Mesenchymal stem cell (in vitro differentiated cells and primary cell): Measurements from ENCODE around the gene SYTL2.

ENCODE experiments used
- DNase-seq: peaks from one replicate; pipeline ENCODE4 v3.0.0-alpha.2; 2013
- H2AFZ ChIP-seq: one replicate; pipeline ENCODE4 v1.6.1; 2013; ENCODE audit warnings: low read depth, mild to moderate bottlenecking, control low read depth, inconsistent platforms, low read length, moderate library complexity
- H2AK5ac ChIP-seq: 2 replicates; pipeline ENCODE4 v1.6.1; 2013; ENCODE audit warnings: low read length, moderate library complexity, mild to moderate bottlenecking, inconsistent platforms; ENCODE audit not compliant: severe bottlenecking
- H2BK120ac ChIP-seq: one replicate; pipeline ENCODE4 v1.6.1; 2013; ENCODE audit warnings: low read depth, mild to moderate bottlenecking, inconsistent platforms, low read length, moderate library complexity
- H2BK12ac ChIP-seq, 2 experiments: one replicate each; pipeline ENCODE4 v1.6.1; 2013; ENCODE audit warnings: inconsistent platforms in 2 of 2, low read length in 2 of 2, mild to moderate bottlenecking in 2 of 2, moderate library complexity in 2 of 2, control low read depth in 1 of 2
- H2BK15ac ChIP-seq: one replicate; pipeline ENCODE4 v1.6.1; 2013; ENCODE audit warnings: mild to moderate bottlenecking, low read depth, inconsistent platforms; ENCODE audit not compliant: poor library complexity, severe bottlenecking
- H2BK5ac ChIP-seq: 2 replicates; pipeline ENCODE4 v1.6.1; 2013; ENCODE audit warnings: low read depth, mild to moderate bottlenecking, low read length, control low read depth, inconsistent platforms; ENCODE audit not compliant: poor library complexity, severe bottlenecking
- H3K14ac ChIP-seq, 2 experiments: one replicate each; pipeline ENCODE4 v1.6.1; 2013; ENCODE audit warnings: inconsistent platforms in 2 of 2, low read length in 2 of 2, control low read depth in 1 of 2, mild to moderate bottlenecking in 1 of 2, moderate library complexity in 1 of 2
- H3K18ac ChIP-seq, 2 experiments: one replicate each; pipeline ENCODE4 v1.6.1; 2013; ENCODE audit warnings: inconsistent platforms in 2 of 2, low read length in 2 of 2, control low read depth in 1 of 2, low read depth in 1 of 2, mild to moderate bottlenecking in 1 of 2
- H3K23ac ChIP-seq, 2 experiments: one replicate each; pipeline ENCODE4 v1.6.1; 2013; ENCODE audit warnings: inconsistent platforms in 2 of 2, low read length in 2 of 2, mild to moderate bottlenecking in 2 of 2, moderate library complexity in 2 of 2, control low read depth in 1 of 2
- H3K27ac ChIP-seq: 2 replicates; pipeline ENCODE4 v1.5.1; 2013; ENCODE audit warnings: mild to moderate bottlenecking, moderate library complexity, low read length, control low read depth, inconsistent platforms; ENCODE audit not compliant: poor library complexity, severe bottlenecking
- H3K27me3 ChIP-seq, 2 experiments: 2 replicates each; pipeline versions ENCODE4 v1.6.1 to v1.7.0; 2013; ENCODE audit warnings: low read length in 2 of 2, mild to moderate bottlenecking in 2 of 2, moderate library complexity in 2 of 2, control low read depth in 1 of 2, inconsistent platforms in 1 of 2; ENCODE audit not compliant: control insufficient read depth in 1 of 2, insufficient read depth in 1 of 2
- H3K36me3 ChIP-seq, 2 experiments: 2 replicates each; pipeline versions ENCODE4 v1.6.1 to v1.7.0; 2013; ENCODE audit warnings: low read length in 2 of 2, control low read depth in 1 of 2, inconsistent platforms in 1 of 2, low read depth in 1 of 2, mild to moderate bottlenecking in 1 of 2; ENCODE audit not compliant: insufficient read depth in 2 of 2, control insufficient read depth in 1 of 2
- H3K4ac ChIP-seq, 2 experiments: one replicate each; pipeline ENCODE4 v1.6.1; 2013; ENCODE audit warnings: inconsistent platforms in 2 of 2, low read length in 2 of 2, mild to moderate bottlenecking in 2 of 2, moderate library complexity in 2 of 2, control low read depth in 1 of 2, low read depth in 1 of 2
- H3K4me1 ChIP-seq: 2 replicates; pipeline ENCODE4 v1.6.1; 2013; ENCODE audit warnings: low read depth, low read length, control low read depth; ENCODE audit not compliant: control insufficient read depth, insufficient read depth
- H3K4me2 ChIP-seq: 2 replicates; pipeline ENCODE4 v1.6.1; 2013; ENCODE audit warnings: low read length, mild to moderate bottlenecking, inconsistent platforms; ENCODE audit not compliant: poor library complexity, severe bottlenecking
- H3K4me3 ChIP-seq, 2 experiments: 2 replicates each; pipeline versions ENCODE4 v1.5.1 to v1.7.0; 2013; ENCODE audit warnings: low read length in 2 of 2, mild to moderate bottlenecking in 2 of 2, control low read depth in 1 of 2, low read depth in 1 of 2; ENCODE audit not compliant: insufficient read depth in 1 of 2
- H3K79me1 ChIP-seq: replicated peaks from 2 replicates; pipeline ENCODE4 v1.6.1; 2013; ENCODE audit warnings: mild to moderate bottlenecking, control low read depth, low read length, inconsistent platforms; ENCODE audit not compliant: poor library complexity, severe bottlenecking
- H3K9ac ChIP-seq: 2 replicates; pipeline ENCODE4 v1.7.0; 2013; ENCODE audit warnings: mild to moderate bottlenecking, low read length, moderate library complexity
- H3K9me3 ChIP-seq: 2 replicates; pipeline ENCODE4 v1.7.0; 2013; ENCODE audit warnings: mild to moderate bottlenecking, low read length; ENCODE audit not compliant: control insufficient read depth
- H4K8ac ChIP-seq: one replicate; pipeline ENCODE4 v1.6.1; 2013; ENCODE audit warnings: inconsistent platforms, mild to moderate bottlenecking, low read length, moderate library complexity
- H4K91ac ChIP-seq: one replicate; pipeline ENCODE4 v1.6.1; 2013; ENCODE audit warnings: mild to moderate bottlenecking, low read length, inconsistent platforms
- WGBS: methylation state at CpG from one replicate; pipeline ENCODE4 v1.1.7; 2013; ENCODE audit warnings: mixed read lengths; 5-methylcytosine and 5-hydroxymethylcytosine counted together

The SYTL2 gene

DNA sequence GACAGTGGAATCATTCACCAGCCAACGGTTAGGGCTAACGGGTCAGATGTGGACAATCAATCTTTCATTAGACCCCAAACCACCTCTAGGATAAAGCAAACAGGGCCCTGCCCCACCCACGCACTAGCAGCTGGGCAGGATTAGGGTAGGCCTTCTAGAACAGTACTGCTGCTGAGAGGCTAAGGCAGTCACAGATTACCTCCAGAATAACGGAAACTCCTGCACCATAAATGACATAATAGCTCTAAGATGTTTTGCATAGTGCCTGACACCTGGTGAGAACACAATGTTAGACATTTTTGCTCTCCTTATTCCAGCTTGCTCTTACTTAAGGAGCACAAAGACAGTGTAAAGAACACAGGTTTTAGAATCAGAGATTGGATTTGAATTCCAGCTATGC is 1.8 kb downstream of the SYTL2 start:
- Histone ChIP-seq H2BK12ac (no peak overlapping the region), H3K4ac (no peak overlapping the region), H3K23ac (no peak overlapping the region), H2BK15ac (no peak overlapping the region), H3K4me2 (no peak overlapping the region), H2BK120ac (no peak overlapping the region), H3K79me1 (peaks cover 3% of the 10 kb centered on the region), H3K27me3 (no peaks in the 10 kb centered on the region), H3K14ac (no peak overlapping the region), H3K9ac (no peak overlapping the region), H3K18ac (no peak overlapping the region), H2AK5ac (no peak overlapping the region), H3K4me3 (no peak overlapping the region), H2AFZ (no peak overlapping the region), H3K27ac (no peak overlapping the region), H4K8ac (no peak overlapping the region), H4K91ac (no peak overlapping the region), H3K36me3 (no peaks in the 10 kb centered on the region), H3K4me1 (peaks cover 12% of the 10 kb centered on the region), H2BK5ac (no peak overlapping the region), H3K9me3 (no peaks in the 10 kb centered on the region)
- no peak for DNase-seq
- 88% methylated on average over 3 of the region's 4 CpGs for WGBS

GRCh38 chr11:85806876-85807275 is 4.1 kb downstream of the SYTL2 start:
- peaks cover 3% of the 10 kb centered on the region for H3K79me1 ChIP-seq
- no peak overlapping the region for H2BK5ac ChIP-seq
- H3K27me3 ChIP-seq, result no peaks in the 10 kb centered on the region
- H2BK12ac ChIP-seq, result no peak overlapping the region
- H3K4me2 ChIP-seq, result no peak overlapping the region
- H3K9me3 ChIP-seq, result no peaks in the 10 kb centered on the region
- no peak overlapping the region for H3K4me3 ChIP-seq
- H3K23ac ChIP-seq, result no peak overlapping the region
- no peak for DNase-seq
- H3K4ac ChIP-seq, result no peak overlapping the region
- H3K14ac ChIP-seq, result peak overlapping the region in 1 of 2 experiments; percentile 8
- H4K8ac ChIP-seq, result peak overlapping the region; percentile 73
- no peaks in the 10 kb centered on the region for H3K36me3 ChIP-seq
- H3K9ac ChIP-seq, result no peak overlapping the region
- H2AK5ac ChIP-seq, result no peak overlapping the region
- WGBS, result 100% methylated on average over 2 of the region's 2 CpGs
- peak overlapping the region; percentile 41 for H4K91ac ChIP-seq
- H3K18ac ChIP-seq, result no peak overlapping the region
- H3K27ac ChIP-seq, result no peak overlapping the region
- H2BK15ac ChIP-seq, result no peak overlapping the region
- peaks cover 12% of the 10 kb centered on the region for H3K4me1 ChIP-seq
- no peak overlapping the region for H2AFZ ChIP-seq
- H2BK120ac ChIP-seq, result no peak overlapping the region

GRCh38 chr11:85806016-85806415 is 4.9 kb downstream of the SYTL2 start:
- H3K36me3 ChIP-seq, result no peaks in the 10 kb centered on the region
- DNase-seq, result no peak
- no peak overlapping the region for H2BK5ac ChIP-seq
- no peak overlapping the region for H4K91ac ChIP-seq
- H2BK12ac ChIP-seq, result no peak overlapping the region
- H3K18ac ChIP-seq, result no peak overlapping the region
- H2BK15ac ChIP-seq, result no peak overlapping the region
- no peaks in the 10 kb centered on the region for H3K27me3 ChIP-seq
- no peak overlapping the region for H3K4me3 ChIP-seq
- no peak overlapping the region for H2AFZ ChIP-seq
- no peak overlapping the region for H3K27ac ChIP-seq
- no peak overlapping the region for H3K4me2 ChIP-seq
- H4K8ac ChIP-seq, result no peak overlapping the region
- H3K9ac ChIP-seq, result no peak overlapping the region
- no peak overlapping the region for H3K4ac ChIP-seq
- no peaks in the 10 kb centered on the region for H3K9me3 ChIP-seq
- peaks cover 11% of the 10 kb centered on the region for H3K4me1 ChIP-seq
- no peak overlapping the region for H3K23ac ChIP-seq
- H2BK120ac ChIP-seq, result no peak overlapping the region
- H3K79me1 ChIP-seq, result peaks cover 3% of the 10 kb centered on the region
- no peak overlapping the region for H3K14ac ChIP-seq
- peak overlapping the region; percentile 10 for H2AK5ac ChIP-seq

- Histone ChIP-seq H3K9me3 (no peaks in the 10 kb centered on the region), H3K14ac (no peak overlapping the region), H3K36me3 (no peaks in the 10 kb centered on the region), H3K4me2 (no peak overlapping the region), H3K9ac (no peak overlapping the region), H2BK5ac (no peak overlapping the region), H4K91ac (no peak overlapping the region), H2AK5ac (no peak overlapping the region), H2BK12ac (no peak overlapping the region), H3K4me1 (peaks cover 5% of the 10 kb centered on the region), H2BK120ac (no peak overlapping the region), H3K18ac (no peak overlapping the region), H3K79me1 (peaks cover 1% of the 10 kb centered on the region), H3K23ac (no peak overlapping the region), H4K8ac (no peak overlapping the region), H2BK15ac (no peak overlapping the region), H3K4ac (no peak overlapping the region), H2AFZ (no peak overlapping the region), H3K4me3 (no peak overlapping the region), H3K27me3 (no peaks in the 10 kb centered on the region), H3K27ac (no peak overlapping the region)
- no peak for DNase-seq
- 61% methylated on average over 1 of the region's 1 CpG for WGBS
These were observed 5.6 kb downstream of the SYTL2 start for GRCh38 chr11:85805387-85805786.
